GM23248 (cell line): Measurements from ENCODE around the gene C4B. TPM values are rescaled to one million over a fixed set of nuclear protein-coding genes. Genes with fewer than 3 reads are reported as not detected.
"Not testable (repeated sequence)": the region's sequence is repeated elsewhere in the genome, so short reads cannot be mapped to it uniquely, and the experiment has no call there.

Source experiments
- DNase-seq: peaks from one replicate; pipeline ENCODE4 v3.0.0-alpha.2; 2015
- H2AFZ ChIP-seq: fragments of 200-600 bp; sonication (generic); 2 replicates; pipeline ENCODE4 v1.6.1; 2016; ENCODE audit warnings: antibody characterized with exemption
- H3F3A ChIP-seq: fragments of 200-600 bp; sonication (generic); 2 replicates; pipeline ENCODE4 v1.6.1; 2016; ENCODE audit warnings: mild to moderate bottlenecking, antibody characterized with exemption, mixed run types; ENCODE audit not compliant: insufficient read depth
- H3K27ac ChIP-seq: fragments of 200-600 bp; sonication (generic); 2 replicates; pipeline ENCODE4 v1.5.1; 2016; ENCODE audit warnings: mild to moderate bottlenecking
- H3K27me3 ChIP-seq: fragments of 200-600 bp; sonication (generic); replicated peaks from 2 replicates; pipeline ENCODE4 v1.6.1; 2016; ENCODE audit warnings: mild to moderate bottlenecking; ENCODE audit not compliant: insufficient read depth
- H3K36me3 ChIP-seq: fragments of 200-600 bp; sonication (generic); 2 replicates; pipeline ENCODE4 v1.6.1; 2016; ENCODE audit warnings: low read depth, mild to moderate bottlenecking
- H3K4me1 ChIP-seq: fragments of 200-600 bp; sonication (generic); 2 replicates; pipeline ENCODE4 v1.6.1; 2016; ENCODE audit warnings: mild to moderate bottlenecking; ENCODE audit not compliant: insufficient read depth
- H3K4me2 ChIP-seq: fragments of 200-600 bp; sonication (generic); one replicate; pipeline ENCODE4 v1.6.1; 2016; ENCODE audit warnings: mild to moderate bottlenecking; ENCODE audit not compliant: unreplicated experiment
- H3K4me3 ChIP-seq: fragments of 200-600 bp; sonication (generic); 2 replicates; pipeline ENCODE4 v1.5.1; 2016; ENCODE audit warnings: mild to moderate bottlenecking
- H3K79me2 ChIP-seq: fragments of 200-600 bp; sonication (generic); 2 replicates; pipeline ENCODE4 v1.6.1; 2016; ENCODE audit warnings: mild to moderate bottlenecking; ENCODE audit not compliant: insufficient read depth
- H3K9ac ChIP-seq: fragments of 200-600 bp; sonication (generic); 2 replicates; pipeline ENCODE4 v1.6.1; 2016; ENCODE audit warnings: mild to moderate bottlenecking
- H3K9me2 ChIP-seq: fragments of 200-600 bp; sonication (generic); 2 replicates; pipeline ENCODE4 v1.6.1; 2016; ENCODE audit warnings: mixed run types, mild to moderate bottlenecking, moderate library complexity; ENCODE audit not compliant: insufficient read depth
- H3K9me3 ChIP-seq: fragments of 200-600 bp; sonication (generic); one replicate; pipeline ENCODE4 v1.6.1; 2017; ENCODE audit warnings: low read depth
- H4K20me1 ChIP-seq: fragments of 200-600 bp; sonication (generic); 2 replicates; pipeline ENCODE4 v1.6.0; 2016; ENCODE audit not compliant: insufficient read depth
- WGBS, 2 experiments: methylation state at CpG; one replicate each; pipeline ENCODE4 v1.1.6; 2015 to 2017; ENCODE audit warnings: low lambda C conversion rate in 2 of 2, low coverage in 1 of 2; ENCODE audit errors: missing lambda C conversion rate in 2 of 2; 5-methylcytosine and 5-hydroxymethylcytosine counted together
- in situ Hi-C: fragments of 300-500 bp; cut with MboI; formaldehyde crosslinking; loops from 2 replicates; pipeline ENCODE4 v1.15.0; 2020
- polyA plus RNA-seq: library from polyadenylated mRNA; unstranded; fragments of >200 nt; fragmentation: Nextera tagmentation; extraction: Ambion mirVana; gene quantifications from 2 replicates; pipeline ENCODE4 v1.2.1, GENCODE V29; 2016
- total RNA-seq: library from RNA; depleted of rRNA; stranded (reverse); fragments of >200 nt; shearing (Covaris generic); gene quantifications from 2 replicates; pipeline ENCODE4 v1.2.3, GENCODE V29; 2014

Gene C4B
- total and polyA plus RNA-seq, 2 experiments from 2014 or later = 2.6 to 4.5 TPM

GRCh38 chr6:32005538-32005880, 9.1 kb upstream of the C4B start:
- H3F3A ChIP-seq, in situ Hi-C loops: not testable (repeated sequence)

GRCh38 chr6:32005991-32006529, 8.5 kb upstream of the C4B start:
- H3K36me3 ChIP-seq, H3K4me3 ChIP-seq, H3K4me2 ChIP-seq, H3K9me3 ChIP-seq, in situ Hi-C loops, H3K4me1 ChIP-seq, H3K27ac ChIP-seq, H2AFZ ChIP-seq, H3F3A ChIP-seq, H3K79me2 ChIP-seq, H3K9ac ChIP-seq, H3K27me3 ChIP-seq, H4K20me1 ChIP-seq, H3K9me2 ChIP-seq: not testable (repeated sequence)
- WGBS, 2 experiments = 46 to 51% methylated on average over 6 to 7 of the region's 8 CpGs
- peak; percentile 0 for DNase-seq

More at GRCh38 chr6:32005538-32005880, 9.1 kb upstream of the C4B start:
- not testable (repeated sequence) for H3K9ac ChIP-seq, H3K4me1 ChIP-seq, H3K27me3 ChIP-seq, H3K4me2 ChIP-seq, DNase-seq, H3K4me3 ChIP-seq, H3K9me3 ChIP-seq, H3K9me2 ChIP-seq, H3K36me3 ChIP-seq, H3K27ac ChIP-seq, H3K79me2 ChIP-seq, H4K20me1 ChIP-seq, H2AFZ ChIP-seq
- WGBS, 2 experiments = 63 to 64% methylated on average over 4 to 8 of the region's 9 CpGs

- H3K4me3 ChIP-seq, H3K4me1 ChIP-seq, H3K9me2 ChIP-seq, H3K79me2 ChIP-seq, H3K36me3 ChIP-seq, in situ Hi-C loops, H3K27me3 ChIP-seq, H3F3A ChIP-seq, H3K27ac ChIP-seq, H3K9me3 ChIP-seq, H3K4me2 ChIP-seq, H2AFZ ChIP-seq, H3K9ac ChIP-seq, H4K20me1 ChIP-seq: not testable (repeated sequence)
- 61 to 63% methylated on average over 12 of the region's 12 CpGs for WGBS, 2 experiments
- DNase-seq = peak; percentile 0
Observed at GRCh38 chr6:32007086-32007485, 7.5 kb upstream of the C4B start.

GRCh38 chr6:32008037-32008436, 6.6 kb upstream of the C4B start:
- not testable (repeated sequence) for H3K9ac ChIP-seq
- WGBS, 2 experiments = no CpG with 5 or more reads among the region's 24 CpGs

GRCh38 chr6:32008616-32009015, 6.0 kb upstream of the C4B start:
- DNase-seq = peak; percentile 0
- H4K20me1 ChIP-seq, H3K9ac ChIP-seq, H3K9me2 ChIP-seq, H3K4me2 ChIP-seq, H3K4me1 ChIP-seq, H3F3A ChIP-seq, H3K36me3 ChIP-seq, H3K4me3 ChIP-seq, H2AFZ ChIP-seq, H3K79me2 ChIP-seq, H3K27ac ChIP-seq, H3K27me3 ChIP-seq, in situ Hi-C loops, H3K9me3 ChIP-seq: not testable (repeated sequence)
- WGBS, 2 experiments = 35 to 38% methylated on average over 6 to 7 of the region's 12 CpGs

More at GRCh38 chr6:32008037-32008436, 6.6 kb upstream of the C4B start:
- H2AFZ ChIP-seq, DNase-seq, H3K4me3 ChIP-seq, H3K4me1 ChIP-seq, H3K9me2 ChIP-seq, H4K20me1 ChIP-seq, H3K4me2 ChIP-seq, H3K27ac ChIP-seq, H3K36me3 ChIP-seq, H3K27me3 ChIP-seq, in situ Hi-C loops, H3K79me2 ChIP-seq, H3F3A ChIP-seq, H3K9me3 ChIP-seq: not testable (repeated sequence)

- H3K27ac ChIP-seq, H4K20me1 ChIP-seq, H3K79me2 ChIP-seq, H3K9ac ChIP-seq, H3K4me1 ChIP-seq, H3K4me2 ChIP-seq, in situ Hi-C loops, H3K36me3 ChIP-seq, H3K4me3 ChIP-seq, H3K9me3 ChIP-seq, H3F3A ChIP-seq, DNase-seq, H3K27me3 ChIP-seq, H2AFZ ChIP-seq, H3K9me2 ChIP-seq: not testable (repeated sequence)
- WGBS, 2 experiments = 64 to 68% methylated on average over 4 to 8 of the region's 12 CpGs
Observed at GRCh38 chr6:32009537-32009936, 5.1 kb upstream of the C4B start.

GRCh38 chr6:32010856-32011530, 3.6 kb upstream of the C4B start:
- H3K4me1 ChIP-seq, H2AFZ ChIP-seq, H3K4me3 ChIP-seq, H3K4me2 ChIP-seq, in situ Hi-C loops, H4K20me1 ChIP-seq, H3K9ac ChIP-seq, H3K9me2 ChIP-seq, H3K27me3 ChIP-seq, H3F3A ChIP-seq, H3K36me3 ChIP-seq, H3K27ac ChIP-seq, DNase-seq, H3K9me3 ChIP-seq, H3K79me2 ChIP-seq: not testable (repeated sequence)
- 60 to 70% methylated on average over 10 to 21 of the region's 27 CpGs for WGBS, 2 experiments
